Measurements from ENCODE around the gene ACADSB. TPM values are rescaled to one million over a fixed set of nuclear protein-coding genes. Genes with fewer than 3 reads are reported as not detected.

Gene ACADSB
- total RNA-seq, 1 experiment from 2014 or later, result 10.9 TPM

GRCh38 chr10:123086281-123086680 lies 77.5 kb downstream of the ACADSB start:
- in situ Hi-C loops (cut with HindIII; ENCODE audit: low sequenced_read_pairs), result no loop called here
- DNase-seq (ENCODE audit: low spot score), result no peak

DNA sequence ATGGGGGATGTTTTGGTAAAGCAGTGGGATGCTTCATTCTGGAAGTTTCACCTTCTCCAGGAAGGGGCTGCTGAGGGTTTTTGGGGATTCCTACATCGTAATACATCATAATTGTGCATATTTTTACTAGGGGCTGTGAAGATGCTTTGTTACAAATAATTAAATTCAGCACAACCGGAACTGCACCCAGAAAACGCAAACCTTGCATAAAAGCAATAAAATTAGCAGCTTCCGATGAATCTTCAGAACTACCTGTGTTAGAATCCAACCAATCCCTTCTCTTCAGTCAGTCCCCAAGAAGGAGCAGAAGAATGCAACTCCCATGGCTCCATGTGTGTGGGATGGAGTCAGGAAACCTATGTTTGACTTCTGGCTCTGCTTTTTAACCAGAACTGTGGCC lies 78.5 kb downstream of the ACADSB start:
- in situ Hi-C loops (cut with HindIII; ENCODE audit: low sequenced_read_pairs), result no loop called here
- no peak for DNase-seq (ENCODE audit: low spot score)

DNA sequence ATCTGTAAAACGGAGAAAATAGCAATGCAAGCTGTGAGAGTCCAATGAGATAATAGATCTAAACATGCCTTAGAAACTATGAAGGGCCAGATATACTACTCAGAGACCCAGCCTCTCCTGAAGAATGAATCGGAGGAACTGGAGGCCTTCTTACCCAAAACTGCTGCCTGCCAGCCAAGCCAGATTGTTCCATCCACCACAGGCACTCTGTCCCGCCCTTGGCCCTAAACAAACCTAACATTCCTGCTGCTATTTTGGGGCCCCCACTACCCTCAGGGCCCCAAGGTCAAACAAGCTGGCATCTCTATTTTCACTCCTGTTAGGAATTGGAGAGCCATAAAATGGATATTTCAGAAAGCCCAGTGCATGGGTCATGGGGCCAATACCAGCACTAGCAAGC lies 79.0 kb downstream of the ACADSB start:
- no peak for DNase-seq (ENCODE audit: low spot score)
- in situ Hi-C loops (cut with HindIII; ENCODE audit: low sequenced_read_pairs), result no loop called here

GRCh38 chr10:123092635-123093414 lies 84.0 kb downstream of the ACADSB start:
- no peak for DNase-seq (ENCODE audit: low spot score)
- in situ Hi-C loops (cut with HindIII; ENCODE audit: low sequenced_read_pairs), result no loop called here

- DNase-seq (ENCODE audit: low spot score), result no peak
- in situ Hi-C loops (cut with HindIII; ENCODE audit: low sequenced_read_pairs), result no loop called here
Measured at GRCh38 chr10:123093489-123093888, 84.7 kb downstream of the ACADSB start.

DNA sequence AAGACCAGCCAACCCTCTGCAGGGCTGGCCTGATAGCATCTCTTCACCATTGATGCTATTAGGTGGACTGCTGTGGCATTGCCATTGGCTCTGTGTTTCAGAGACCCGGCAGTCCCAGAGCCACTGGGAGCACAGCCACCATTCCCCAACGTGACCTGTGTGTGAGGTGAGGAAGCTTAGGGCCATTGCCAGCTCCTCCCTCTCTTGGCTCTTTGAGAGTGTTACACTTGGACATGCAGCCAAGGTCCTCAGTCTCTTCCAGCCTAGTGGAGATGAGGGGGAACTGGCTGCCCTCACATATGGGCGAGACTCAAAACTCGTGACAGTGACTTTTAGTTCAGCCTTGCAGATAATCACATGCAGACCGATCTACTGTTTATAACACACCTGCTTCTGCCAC lies 87.6 kb downstream of the ACADSB start:
- in situ Hi-C loops (cut with HindIII; ENCODE audit: low sequenced_read_pairs), result no loop called here
- no peak for DNase-seq (ENCODE audit: low spot score)

- in situ Hi-C loops (cut with HindIII; ENCODE audit: low sequenced_read_pairs), result no loop called here
- DNase-seq (ENCODE audit: low spot score), result no peak
Measured at GRCh38 chr10:123097039-123097438, 88.2 kb downstream of the ACADSB start.

GRCh38 chr10:123100030-123100762 lies 91.4 kb downstream of the ACADSB start:
- in situ Hi-C loops (cut with HindIII; ENCODE audit: low sequenced_read_pairs), result no loop called here
- DNase-seq (ENCODE audit: low spot score), result no peak

- DNase-seq (ENCODE audit: low spot score), result no peak
- in situ Hi-C loops (cut with HindIII; ENCODE audit: low sequenced_read_pairs), result no loop called here
Measured at GRCh38 chr10:123101872-123102271, 93.1 kb downstream of the ACADSB start.

DNA sequence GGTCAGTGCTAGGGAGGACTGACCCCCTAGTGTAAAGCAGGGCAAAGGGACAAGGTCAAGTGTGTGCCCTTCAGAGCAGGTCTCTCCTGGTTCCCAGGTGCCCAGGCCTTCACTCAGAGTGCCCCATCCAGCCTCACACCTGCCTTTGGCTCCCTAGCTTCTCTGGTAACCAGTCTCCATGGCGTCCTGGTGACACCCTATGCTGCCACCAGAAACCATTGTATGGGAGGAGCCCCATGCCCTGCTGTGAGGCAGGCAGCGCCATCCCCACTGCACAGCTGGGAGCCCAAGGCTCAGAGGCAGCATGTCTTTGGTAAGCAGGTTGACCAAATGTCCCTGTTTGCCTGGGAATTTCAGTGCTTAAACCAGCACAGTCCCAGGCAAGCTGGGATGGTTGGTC lies 93.9 kb downstream of the ACADSB start:
- no peak for DNase-seq (ENCODE audit: low spot score)
- in situ Hi-C loops (cut with HindIII; ENCODE audit: low sequenced_read_pairs), result no loop called here

DNA sequence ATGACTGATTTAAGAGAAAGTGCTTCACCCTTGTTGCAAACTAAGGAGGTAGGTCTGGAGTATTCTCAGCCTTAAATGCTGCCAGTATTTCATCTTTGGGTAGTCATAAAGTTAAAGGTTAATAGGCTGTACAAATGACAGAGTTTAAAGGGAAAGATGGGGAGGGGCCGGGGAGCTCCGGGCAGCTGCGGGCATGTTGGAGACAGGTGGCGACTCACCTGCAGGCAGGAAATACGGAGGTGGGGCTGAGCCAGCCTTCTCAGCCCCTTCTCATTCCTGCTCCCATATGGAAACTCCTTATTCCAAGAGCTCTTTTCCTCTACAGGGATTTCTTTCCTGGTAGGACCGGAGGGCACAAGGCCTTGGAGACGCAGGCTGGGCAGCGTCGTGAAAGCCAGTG lies 95.1 kb downstream of the ACADSB start:
- in situ Hi-C loops (cut with HindIII; ENCODE audit: low sequenced_read_pairs), result no loop called here
- no peak for DNase-seq (ENCODE audit: low spot score)

Other genes with a start within 250 kb of the ACADSB start
- gene CUZD1, start 163.1 kb upstream of the ACADSB start, total RNA-seq (2014; rRNA removed; shearing (Covaris generic)), result 1.7 and 1.8 TPM in 2 replicates
- gene FAM24B, start 129.4 kb upstream of the ACADSB start, total RNA-seq (2014; rRNA removed; shearing (Covaris generic)), result 2.6 and 4.3 TPM in 2 replicates
- not detected in 2 replicates for gene FAM24A, start 98.4 kb upstream of the ACADSB start, total RNA-seq (2014; rRNA removed; shearing (Covaris generic))
- gene C10orf88, start 54.8 kb upstream of the ACADSB start, total RNA-seq (2014; rRNA removed; shearing (Covaris generic)), result 7.8 and 7.9 TPM in 2 replicates
- 12.2 and 22.3 TPM in 2 replicates for gene PSTK, start 28.6 kb upstream of the ACADSB start, total RNA-seq (2014; rRNA removed; shearing (Covaris generic))
- gene IKZF5, start 211 bp upstream of the ACADSB start, total RNA-seq (2014; rRNA removed; shearing (Covaris generic)), result 0.49 and 1.0 TPM in 2 replicates
- not detected in 2 replicates for gene HMX3, start 127.0 kb downstream of the ACADSB start, total RNA-seq (2014; rRNA removed; shearing (Covaris generic))
- gene HMX2, start 139.1 kb downstream of the ACADSB start, total RNA-seq (2014; rRNA removed; shearing (Covaris generic)), result not detected in 2 replicates
- gene BUB3, start 145.4 kb downstream of the ACADSB start, total RNA-seq (2014; rRNA removed; shearing (Covaris generic)), result 101 and 157 TPM in 2 replicates

Data from G401 (cell line).